SK-N-SH (cell line): ENCODE results near the gene MLX. TPM values are rescaled to one million over a fixed set of nuclear protein-coding genes. Genes with fewer than 3 reads are reported as not detected.

Experiments
- ELF1 ChIP-seq: IDR thresholded peaks from 2 replicates; pipeline ENCODE4 v1.4.0; 2012
- EP300 ChIP-seq, 2 experiments: IDR thresholded peaks; 2 replicates each; pipeline versions ENCODE4 v1.4.0 to v1.6.1; 2012; ENCODE audit warnings: borderline replicate concordance in 1 of 2, low read depth in 1 of 2, low read length in 1 of 2
- FOSL2 ChIP-seq: IDR thresholded peaks from 2 replicates; pipeline ENCODE4 v1.4.0; 2012; ENCODE audit warnings: low read depth, mild to moderate bottlenecking, moderate library complexity, borderline replicate concordance
- FOXM1 ChIP-seq: IDR thresholded peaks from 2 replicates; pipeline ENCODE4 v1.4.0; 2012; ENCODE audit warnings: low read depth, mild to moderate bottlenecking
- GABPA ChIP-seq: IDR thresholded peaks from 2 replicates; pipeline ENCODE4 v1.4.0; 2012; ENCODE audit warnings: low read depth, mild to moderate bottlenecking
- JUND ChIP-seq: IDR thresholded peaks from 2 replicates; pipeline ENCODE4 v1.4.0; 2012
- MAX ChIP-seq: IDR thresholded peaks from 2 replicates; pipeline ENCODE4 v1.4.0; 2012; ENCODE audit warnings: low read depth
- NFIC ChIP-seq: IDR thresholded peaks from 2 replicates; pipeline ENCODE4 v1.4.0; 2012; ENCODE audit warnings: borderline replicate concordance
- POLR2AphosphoS5 ChIP-seq: IDR thresholded peaks from 2 replicates; pipeline ENCODE4 v1.6.1; 2012; ENCODE audit warnings: low read depth, low read length
- RAD21 ChIP-seq: IDR thresholded peaks from 2 replicates; pipeline ENCODE4 v1.6.1; 2012; ENCODE audit warnings: mild to moderate bottlenecking, low read length
- RFX5 ChIP-seq: IDR thresholded peaks from 2 replicates; pipeline ENCODE4 v1.6.1; 2012; ENCODE audit warnings: mild to moderate bottlenecking, improper control_type of control experiment, low read length
- RXRA ChIP-seq: IDR thresholded peaks from 2 replicates; pipeline ENCODE4 v1.4.0; 2012; ENCODE audit warnings: low read depth, mild to moderate bottlenecking, borderline replicate concordance
- SMC3 ChIP-seq: IDR thresholded peaks from 2 replicates; pipeline ENCODE4 v1.6.1; 2012; ENCODE audit warnings: low read depth, low read length, improper control_type of control experiment
- TCF12 ChIP-seq: IDR thresholded peaks from 2 replicates; pipeline ENCODE4 v1.4.0; 2012
- TEAD4 ChIP-seq: IDR thresholded peaks from 2 replicates; pipeline ENCODE4 v1.4.0; 2012; ENCODE audit warnings: mild to moderate bottlenecking, borderline replicate concordance; ENCODE audit not compliant: insufficient read depth
- USF1 ChIP-seq: IDR thresholded peaks from 2 replicates; pipeline ENCODE4 v1.4.0; 2012; ENCODE audit warnings: low read depth, borderline replicate concordance
- polyA plus RNA-seq, 3 experiments: library from polyadenylated mRNA; depleted of rRNA; stranded (reverse); fragments of >200 nt; gene quantifications; 2 replicates each; pipeline ENCODE4 v1.2.3, GENCODE V29; 2012
- TF ChIP-seq, protein P1 (sequence below): IDR thresholded peaks from 2 replicates; pipeline ENCODE4; 2012
- TF ChIP-seq, protein P2 (sequence below): fragments of 150-350 bp; IDR thresholded peaks from 2 replicates; pipeline ENCODE4 v1.6.1; 2017; ENCODE audit warnings: antibody characterized with exemption, low read length, low read depth, borderline replicate concordance
- TF ChIP-seq, protein P3 (sequence below): fragments of 200-600 bp; sonication (generic); IDR thresholded peaks from 2 replicates; pipeline ENCODE4 v1.6.1; 2017; ENCODE audit warnings: antibody characterized with exemption, mild to moderate bottlenecking, moderate library complexity

The MLX gene
- polyA plus RNA-seq, 1 of the 3 experiments (the other 2 are of a cell fraction), result 44.5 TPM

DNA sequence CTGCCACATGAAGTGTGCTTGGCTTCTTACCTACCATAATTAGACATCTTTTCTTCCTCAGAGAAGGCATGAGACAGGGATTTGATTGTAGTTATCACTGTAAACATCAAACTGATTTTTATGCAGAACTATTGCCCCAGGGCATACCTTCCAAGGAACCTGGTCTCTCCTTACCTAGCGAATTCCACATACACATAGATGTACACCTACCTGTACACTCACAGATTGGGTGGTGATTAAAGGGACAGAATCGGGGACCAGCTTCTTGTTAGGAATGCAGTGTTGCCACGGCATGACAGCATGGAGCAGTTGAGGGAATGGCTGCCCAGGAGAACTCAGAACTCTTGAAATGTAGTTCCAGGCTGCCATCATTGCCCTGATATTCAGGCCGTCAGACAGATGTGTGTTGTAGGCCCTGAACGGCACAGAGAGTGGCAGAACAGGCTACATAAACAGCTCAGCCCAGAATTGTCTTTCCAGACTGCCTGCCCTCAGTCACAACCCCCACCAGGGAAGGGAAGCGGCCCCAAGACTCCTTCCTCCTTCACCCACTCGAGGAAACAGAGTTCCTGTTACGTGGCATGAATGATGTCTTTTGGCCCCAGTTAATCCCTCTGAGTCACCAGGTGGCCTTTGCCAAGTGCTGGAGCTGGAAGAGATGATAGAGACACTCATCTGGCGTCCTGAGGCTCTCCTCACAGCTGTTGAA lies 48.7 kb upstream of the MLX start (continued):
- TF ChIP-seq GABPA (peak; percentile 55; the same call in 1 of the 2 replicates), EP300 (IDR thresholded peaks at IDR 0.05; ENCODE audit: borderline replicate concordance in 1 of 2, low read depth in 1 of 2, low read length in 1 of 2) (peak; percentile 10 to 92; a peak in 2 of 4 replicates), FOSL2 (peak; percentile 96), RXRA (peak; percentile 94), TEAD4 (peak; percentile 77; the same call in 1 of the 2 replicates), RFX5 (no peak), FOXM1 (0 out of 2 replicates have a peak, but pooled peaks have one; percentile 34), SMC3 (no peak), USF1 (no peak), TCF12 (peak; percentile 94), ELF1 (peak; percentile 78), JUND (peak; percentile 96; the same call in 1 of the 2 replicates), RAD21 (no peak), NFIC (peak; percentile 100), POLR2AphosphoS5 (peak; percentile 78), MAX (peak; percentile 86)
- TF ChIP-seq, protein P1, sequence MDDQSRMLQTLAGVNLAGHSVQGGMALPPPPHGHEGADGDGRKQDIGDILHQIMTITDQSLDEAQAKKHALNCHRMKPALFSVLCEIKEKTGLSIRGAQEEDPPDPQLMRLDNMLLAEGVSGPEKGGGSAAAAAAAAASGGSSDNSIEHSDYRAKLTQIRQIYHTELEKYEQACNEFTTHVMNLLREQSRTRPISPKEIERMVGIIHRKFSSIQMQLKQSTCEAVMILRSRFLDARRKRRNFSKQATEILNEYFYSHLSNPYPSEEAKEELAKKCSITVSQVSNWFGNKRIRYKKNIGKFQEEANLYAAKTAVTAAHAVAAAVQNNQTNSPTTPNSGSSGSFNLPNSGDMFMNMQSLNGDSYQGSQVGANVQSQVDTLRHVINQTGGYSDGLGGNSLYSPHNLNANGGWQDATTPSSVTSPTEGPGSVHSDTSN, result peak; percentile 96
- TF ChIP-seq, protein P2, sequence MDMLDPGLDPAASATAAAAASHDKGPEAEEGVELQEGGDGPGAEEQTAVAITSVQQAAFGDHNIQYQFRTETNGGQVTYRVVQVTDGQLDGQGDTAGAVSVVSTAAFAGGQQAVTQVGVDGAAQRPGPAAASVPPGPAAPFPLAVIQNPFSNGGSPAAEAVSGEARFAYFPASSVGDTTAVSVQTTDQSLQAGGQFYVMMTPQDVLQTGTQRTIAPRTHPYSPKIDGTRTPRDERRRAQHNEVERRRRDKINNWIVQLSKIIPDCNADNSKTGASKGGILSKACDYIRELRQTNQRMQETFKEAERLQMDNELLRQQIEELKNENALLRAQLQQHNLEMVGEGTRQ, result no peak
- TF ChIP-seq, protein P3, sequence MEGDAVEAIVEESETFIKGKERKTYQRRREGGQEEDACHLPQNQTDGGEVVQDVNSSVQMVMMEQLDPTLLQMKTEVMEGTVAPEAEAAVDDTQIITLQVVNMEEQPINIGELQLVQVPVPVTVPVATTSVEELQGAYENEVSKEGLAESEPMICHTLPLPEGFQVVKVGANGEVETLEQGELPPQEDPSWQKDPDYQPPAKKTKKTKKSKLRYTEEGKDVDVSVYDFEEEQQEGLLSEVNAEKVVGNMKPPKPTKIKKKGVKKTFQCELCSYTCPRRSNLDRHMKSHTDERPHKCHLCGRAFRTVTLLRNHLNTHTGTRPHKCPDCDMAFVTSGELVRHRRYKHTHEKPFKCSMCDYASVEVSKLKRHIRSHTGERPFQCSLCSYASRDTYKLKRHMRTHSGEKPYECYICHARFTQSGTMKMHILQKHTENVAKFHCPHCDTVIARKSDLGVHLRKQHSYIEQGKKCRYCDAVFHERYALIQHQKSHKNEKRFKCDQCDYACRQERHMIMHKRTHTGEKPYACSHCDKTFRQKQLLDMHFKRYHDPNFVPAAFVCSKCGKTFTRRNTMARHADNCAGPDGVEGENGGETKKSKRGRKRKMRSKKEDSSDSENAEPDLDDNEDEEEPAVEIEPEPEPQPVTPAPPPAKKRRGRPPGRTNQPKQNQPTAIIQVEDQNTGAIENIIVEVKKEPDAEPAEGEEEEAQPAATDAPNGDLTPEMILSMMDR, result no peak
- TF ChIP-seq, all 33 proteins: peak for 16
